Activated naive CD4-positive, alpha-beta T cell treated with anti-CD3 and anti-CD28 coated beads for 36 hours (primary cell): ENCODE measurements around the gene JCAD. TPM values are rescaled to one million over a fixed set of nuclear protein-coding genes. Genes with fewer than 3 reads are reported as not detected.
A peak's percentile ranks its signal among the peaks of the same experiment; 100 is the strongest.

Experiments
- CTCF ChIA-PET: fragments of 350-600 bp; sonication (Branson Sonifier 250); formaldehyde crosslinking; loops from one replicate; lab custom pipeline; 2021; ENCODE audit warnings: antibody characterized with exemption; lab: Charles Lee
- DNase-seq: peaks from one replicate; pipeline ENCODE4 v3.0.0-alpha.2; 2020
- H3K27ac Mint-ChIP-seq: one replicate; pipeline ENCODE4 v1.8.0; 2021; ENCODE audit warnings: mild to moderate bottlenecking, mixed read lengths
- H3K27me3 Mint-ChIP-seq: one replicate; pipeline ENCODE4 v1.8.0; 2021; ENCODE audit warnings: low read depth, mixed read lengths
- H3K36me3 Mint-ChIP-seq: one replicate; pipeline ENCODE4 v1.8.0; 2021; ENCODE audit warnings: low read depth, mixed read lengths
- H3K4me1 Mint-ChIP-seq: one replicate; pipeline ENCODE4 v1.8.0; 2021; ENCODE audit warnings: low read depth, mixed read lengths
- H3K4me3 Mint-ChIP-seq: one replicate; pipeline ENCODE4 v1.8.0; 2021; ENCODE audit warnings: mild to moderate bottlenecking, moderate library complexity, mixed read lengths
- H3K9me3 Mint-ChIP-seq: one replicate; pipeline ENCODE4 v1.8.0; 2021; ENCODE audit warnings: mixed read lengths
- intact Hi-C: fragments of 100-400 bp; cut with micrococcal nuclease; formaldehyde crosslinking; loops from one replicate; pipeline ENCODE4 v1.15.1; 2023
- total RNA-seq, 2 experiments: library from RNA; stranded (reverse); gene quantifications; one replicate each; pipeline ENCODE4 v1.2.3, GENCODE V29; 2021

The JCAD gene
- total RNA-seq, 2 experiments from 2014 or later, result 0.05 TPM; not detected in 1

GRCh38 chr10:30039567-30039966, 19.8 kb downstream of the JCAD start:
- Mint-ChIP-seq H3K27ac (no peak overlapping the region), H3K9me3 (no peaks in the 10 kb centered on the region), H3K4me1 (peaks cover 2% of the 10 kb centered on the region), H3K27me3 (peaks cover 64% of the 10 kb centered on the region), H3K36me3 (no peaks in the 10 kb centered on the region), H3K4me3 (no peak overlapping the region)
- CTCF ChIA-PET, result interaction anchor here (0.9 kb wide), 1 partner anchor 41 kb away, joined by 3 read pairs; no protein-coding TSS in a partner anchor
- intact Hi-C loops, result loop anchor here (2.0 kb wide), 1 partner anchor 21 kb away; no protein-coding TSS in a partner anchor
- no peak for DNase-seq

GRCh38 chr10:30038781-30039536, 20.4 kb downstream of the JCAD start:
- no peak overlapping the region for H3K27ac Mint-ChIP-seq
- H3K4me1 Mint-ChIP-seq, result peaks cover 2% of the 10 kb centered on the region
- H3K4me3 Mint-ChIP-seq, result no peak overlapping the region
- CTCF ChIA-PET, result interaction anchor here (0.6 kb wide), 1 partner anchor 523 kb away, joined by 4 read pairs; no protein-coding TSS in a partner anchor
- intact Hi-C loops, result loop anchor here (2.0 kb wide), 1 partner anchor 20 kb away; no protein-coding TSS in a partner anchor
- peaks cover 64% of the 10 kb centered on the region for H3K27me3 Mint-ChIP-seq
- DNase-seq, result no peak
- no peaks in the 10 kb centered on the region for H3K9me3 Mint-ChIP-seq
- no peaks in the 10 kb centered on the region for H3K36me3 Mint-ChIP-seq

GRCh38 chr10:30037620-30038336, 21.6 kb downstream of the JCAD start:
- Mint-ChIP-seq H3K27ac (no peak overlapping the region), H3K27me3 (peaks cover 68% of the 10 kb centered on the region), H3K36me3 (no peaks in the 10 kb centered on the region), H3K9me3 (no peaks in the 10 kb centered on the region), H3K4me3 (no peak overlapping the region), H3K4me1 (peaks cover 2% of the 10 kb centered on the region)
- intact Hi-C loops, result loop anchor here (2.0 kb wide), 1 partner anchor 19 kb away; no protein-coding TSS in a partner anchor
- CTCF ChIA-PET, result no interaction called here
- DNase-seq, result no peak

GRCh38 chr10:30036811-30037210, 22.6 kb downstream of the JCAD start:
- Mint-ChIP-seq H3K4me1 (peaks cover 2% of the 10 kb centered on the region), H3K9me3 (no peaks in the 10 kb centered on the region), H3K4me3 (no peak overlapping the region), H3K27me3 (peaks cover 69% of the 10 kb centered on the region), H3K36me3 (no peaks in the 10 kb centered on the region), H3K27ac (no peak overlapping the region)
- DNase-seq, result no peak
- intact Hi-C loops, result no loop called here
- CTCF ChIA-PET, result no interaction called here

GRCh38 chr10:30036341-30036740, 23.0 kb downstream of the JCAD start:
- CTCF ChIA-PET, result no interaction called here
- Mint-ChIP-seq H3K27me3 (peaks cover 68% of the 10 kb centered on the region), H3K27ac (no peak overlapping the region), H3K36me3 (no peaks in the 10 kb centered on the region), H3K9me3 (no peaks in the 10 kb centered on the region), H3K4me3 (no peak overlapping the region), H3K4me1 (peaks cover 2% of the 10 kb centered on the region)
- no peak for DNase-seq
- intact Hi-C loops, result no loop called here

- Mint-ChIP-seq H3K27ac (no peak overlapping the region), H3K9me3 (no peaks in the 10 kb centered on the region), H3K4me3 (no peak overlapping the region), H3K4me1 (peaks cover 4% of the 10 kb centered on the region), H3K36me3 (no peaks in the 10 kb centered on the region), H3K27me3 (peaks cover 68% of the 10 kb centered on the region)
- no peak for DNase-seq
- CTCF ChIA-PET, result no interaction called here
- intact Hi-C loops, result no loop called here
Measured at GRCh38 chr10:30034433-30035137, 24.8 kb downstream of the JCAD start.

GRCh38 chr10:30032125-30032524, 27.3 kb downstream of the JCAD start:
- peaks cover 67% of the 10 kb centered on the region for H3K27me3 Mint-ChIP-seq
- H3K27ac Mint-ChIP-seq, result no peak overlapping the region
- intact Hi-C loops, result no loop called here
- no peak overlapping the region for H3K4me3 Mint-ChIP-seq
- no peaks in the 10 kb centered on the region for H3K36me3 Mint-ChIP-seq
- CTCF ChIA-PET, result no interaction called here
- H3K4me1 Mint-ChIP-seq, result peaks cover 25% of the 10 kb centered on the region
- no peaks in the 10 kb centered on the region for H3K9me3 Mint-ChIP-seq
- DNase-seq, result no peak

- H3K4me1 Mint-ChIP-seq, result peaks cover 35% of the 10 kb centered on the region
- peaks cover 68% of the 10 kb centered on the region for H3K27me3 Mint-ChIP-seq
Measured at GRCh38 chr10:30029872-30030256, 29.5 kb downstream of the JCAD start.

GRCh38 chr10:30029164-30029871, 30.1 kb downstream of the JCAD start:
- Mint-ChIP-seq H3K9me3 (no peaks in the 10 kb centered on the region), H3K4me1 (peaks cover 35% of the 10 kb centered on the region), H3K27ac (no peak overlapping the region), H3K4me3 (no peak overlapping the region), H3K36me3 (no peaks in the 10 kb centered on the region), H3K27me3 (peaks cover 65% of the 10 kb centered on the region)
- no peak for DNase-seq
- CTCF ChIA-PET, result interaction anchor here (1.5 kb wide), 1 partner anchor 30 kb away, joined by 4 read pairs; no protein-coding TSS in a partner anchor
- intact Hi-C loops, result loop anchor here (5.0 kb wide), 1 partner anchor 318 kb away; the partner anchor contains the start of gene MTPAP

More at GRCh38 chr10:30029872-30030256, 29.5 kb downstream of the JCAD start:
- Mint-ChIP-seq H3K4me3 (no peak overlapping the region), H3K27ac (no peak overlapping the region), H3K36me3 (no peaks in the 10 kb centered on the region), H3K9me3 (no peaks in the 10 kb centered on the region)
- CTCF ChIA-PET, result no interaction called here
- DNase-seq, result no peak
- intact Hi-C loops, result loop anchor here (5.0 kb wide), 1 partner anchor 317 kb away; the partner anchor contains the start of gene MTPAP

- Mint-ChIP-seq H3K27me3 (peaks cover 63% of the 10 kb centered on the region), H3K4me1 (peaks cover 35% of the 10 kb centered on the region), H3K27ac (no peak overlapping the region), H3K36me3 (no peaks in the 10 kb centered on the region), H3K9me3 (no peaks in the 10 kb centered on the region), H3K4me3 (no peak overlapping the region)
- no peak for DNase-seq
- intact Hi-C loops, result loop anchor here (5.0 kb wide), 1 partner anchor 319 kb away; the partner anchor contains the start of gene MTPAP
- CTCF ChIA-PET, result interaction anchor here (0.8 to 1.5 kb wide), 4 partner anchors 17 to 356 kb away, joined by 3 to 4 read pairs (median 4); no protein-coding TSS in a partner anchor
Measured at GRCh38 chr10:30028738-30029030, 30.7 kb downstream of the JCAD start.

GRCh38 chr10:30028006-30028737, 31.2 kb downstream of the JCAD start:
- CTCF ChIA-PET, result interaction anchor here (0.8 to 1.5 kb wide), 6 partner anchors 17 to 356 kb away, joined by 3 to 4 read pairs (median 3); no protein-coding TSS in a partner anchor
- Mint-ChIP-seq H3K36me3 (no peaks in the 10 kb centered on the region), H3K9me3 (no peaks in the 10 kb centered on the region), H3K4me1 (peaks cover 35% of the 10 kb centered on the region), H3K27me3 (peaks cover 60% of the 10 kb centered on the region), H3K4me3 (peak overlapping the region; percentile 81), H3K27ac (no peak overlapping the region)
- DNase-seq, result peak; percentile 42
- intact Hi-C loops, result loop anchor here (5.0 kb wide), 1 partner anchor 319 kb away; the partner anchor contains the start of gene MTPAP
